H9 (cell line): Measurements from ENCODE around the gene ASPN. TPM values are rescaled to one million over a fixed set of nuclear protein-coding genes. Genes with fewer than 3 reads are reported as not detected.

Experiments used
- DNase-seq: peaks from one replicate; pipeline ENCODE4 v3.0.0-alpha.2; 2017
- H2AFZ ChIP-seq: one replicate; pipeline ENCODE4 v1.6.1; 2013; ENCODE audit warnings: mild to moderate bottlenecking, low read length, control low read depth, moderate library complexity
- H2AK5ac ChIP-seq: 2 replicates; pipeline ENCODE4 v1.6.1; 2013; ENCODE audit warnings: low read length, control low read depth, mixed read lengths; ENCODE audit not compliant: insufficient read length
- H2BK120ac ChIP-seq: one replicate; pipeline ENCODE4 v1.6.1; 2013; ENCODE audit warnings: low read depth, mild to moderate bottlenecking, low read length, control low read depth, inconsistent platforms; ENCODE audit not compliant: poor library complexity, severe bottlenecking
- H2BK12ac ChIP-seq: 2 replicates; pipeline ENCODE4 v1.6.1; 2013; ENCODE audit warnings: low read length, control low read depth, mixed read lengths, low read depth; ENCODE audit not compliant: insufficient read length
- H2BK15ac ChIP-seq: 2 replicates; pipeline ENCODE4 v1.6.1; 2013; ENCODE audit warnings: low read depth, low read length, control low read depth
- H2BK20ac ChIP-seq: one replicate; pipeline ENCODE4 v1.6.1; 2013; ENCODE audit warnings: low read depth, mild to moderate bottlenecking, low read length, control low read depth, inconsistent platforms; ENCODE audit not compliant: poor library complexity, severe bottlenecking
- H2BK5ac ChIP-seq: 2 replicates; pipeline ENCODE4 v1.6.1; 2013; ENCODE audit warnings: low read length, control low read depth, mixed read lengths; ENCODE audit not compliant: insufficient read length
- H3K14ac ChIP-seq: 2 replicates; pipeline ENCODE4 v1.6.1; 2013; ENCODE audit warnings: low read length, control low read depth; ENCODE audit not compliant: insufficient read depth
- H3K18ac ChIP-seq: 2 replicates; pipeline ENCODE4 v1.6.1; 2013; ENCODE audit warnings: low read depth, mild to moderate bottlenecking, mixed read lengths, low read length, control low read depth; ENCODE audit not compliant: insufficient read length
- H3K23ac ChIP-seq: 2 replicates; pipeline ENCODE4 v1.6.1; 2013; ENCODE audit warnings: low read length, control low read depth, mixed read lengths, low read depth; ENCODE audit not compliant: insufficient read length
- H3K23me2 ChIP-seq: 2 replicates; pipeline ENCODE4 v1.6.1; 2013; ENCODE audit warnings: low read depth, mild to moderate bottlenecking, mixed read lengths, low read length, control low read depth; ENCODE audit not compliant: insufficient read length, poor library complexity, severe bottlenecking
- H3K27ac ChIP-seq: 2 replicates; pipeline ENCODE4 v1.5.1; 2013; ENCODE audit warnings: low read length, control low read depth, mixed read lengths, low read depth; ENCODE audit not compliant: insufficient read length
- H3K27me3 ChIP-seq: 2 replicates; pipeline ENCODE4 v1.6.1; 2013; ENCODE audit warnings: low read length, control low read depth, inconsistent platforms; ENCODE audit not compliant: insufficient read depth
- H3K4ac ChIP-seq: 2 replicates; pipeline ENCODE4 v1.6.1; 2013; ENCODE audit warnings: low read depth, mild to moderate bottlenecking, control low read depth, inconsistent platforms, low read length, moderate library complexity
- H3K4me1 ChIP-seq: 2 replicates; pipeline ENCODE4 v1.6.1; 2013; ENCODE audit warnings: low read length, control low read depth, inconsistent platforms; ENCODE audit not compliant: insufficient read depth
- H3K4me2 ChIP-seq: 2 replicates; pipeline ENCODE4 v1.6.1; 2013; ENCODE audit warnings: low read length, control low read depth, mixed read lengths; ENCODE audit not compliant: insufficient read length, insufficient read depth
- H3K56ac ChIP-seq: 2 replicates; pipeline ENCODE4 v1.6.1; 2013; ENCODE audit warnings: low read depth, mild to moderate bottlenecking, mixed read lengths, low read length, control low read depth; ENCODE audit not compliant: insufficient read length
- H3K79me1 ChIP-seq: 2 replicates; pipeline ENCODE4 v1.6.1; 2013; ENCODE audit warnings: low read depth, mild to moderate bottlenecking, moderate library complexity, low read length, control low read depth, inconsistent platforms; ENCODE audit not compliant: insufficient read depth, poor library complexity, severe bottlenecking
- H3K79me2 ChIP-seq: 2 replicates; pipeline ENCODE4 v1.6.1; 2013; ENCODE audit warnings: low read length, control low read depth, inconsistent platforms; ENCODE audit not compliant: insufficient read depth
- H3K9ac ChIP-seq: 2 replicates; pipeline ENCODE4 v1.6.1; 2013; ENCODE audit warnings: low read length, control low read depth, mixed read lengths; ENCODE audit not compliant: insufficient read length; ENCODE audit errors: extremely low read depth
- H3K9me3 ChIP-seq: one replicate; pipeline ENCODE4 v1.6.1; 2013; ENCODE audit warnings: low read depth, low read length, inconsistent platforms; ENCODE audit not compliant: control insufficient read depth
- H3T11ph ChIP-seq: one replicate; pipeline ENCODE4 v1.6.1; 2013; ENCODE audit warnings: mild to moderate bottlenecking, low read length, control low read depth, inconsistent platforms
- H4K20me1 ChIP-seq: one replicate; pipeline ENCODE4 v1.6.1; 2013; ENCODE audit not compliant: control insufficient read depth, insufficient read length, insufficient read depth
- H4K5ac ChIP-seq: 2 replicates; pipeline ENCODE4 v1.6.1; 2013; ENCODE audit warnings: low read depth, mild to moderate bottlenecking, mixed read lengths, low read length, control low read depth; ENCODE audit not compliant: insufficient read length
- H4K8ac ChIP-seq: replicated peaks from 2 replicates; pipeline ENCODE4 v1.6.1; 2013; ENCODE audit warnings: low read length, control low read depth, mixed read lengths, low read depth; ENCODE audit not compliant: insufficient read length
- H4K91ac ChIP-seq: 2 replicates; pipeline ENCODE4 v1.6.1; 2013; ENCODE audit warnings: low read depth, mild to moderate bottlenecking, moderate library complexity, mixed read lengths, low read length, control low read depth; ENCODE audit not compliant: insufficient read length
- H3K27ac Mint-ChIP-seq, 3 experiments: 2 replicates in 2 of 3; 3 replicates in 1 of 3; pipeline ENCODE4 v1.8.0; 2020 to 2021; ENCODE audit warnings: mixed read lengths in 3 of 3, mild to moderate bottlenecking in 1 of 3, moderate library complexity in 1 of 3
- H3K27me3 Mint-ChIP-seq: 2 replicates; pipeline ENCODE4 v1.8.0; 2021; ENCODE audit warnings: low read depth, mild to moderate bottlenecking, moderate library complexity, mixed read lengths
- H3K36me3 Mint-ChIP-seq, 3 experiments: 2 replicates in 2 of 3; 3 replicates in 1 of 3; pipeline ENCODE4 v1.8.0; 2020 to 2021; ENCODE audit warnings: low read depth in 3 of 3, mixed read lengths in 3 of 3; ENCODE audit not compliant: insufficient read depth in 1 of 3
- H3K4me1 Mint-ChIP-seq, 2 experiments: 2 replicates each; pipeline ENCODE4 v1.8.0; 2020; ENCODE audit warnings: mixed read lengths in 2 of 2
- H3K4me3 Mint-ChIP-seq, 2 experiments: 2 replicates in 1 of 2; 3 replicates in 1 of 2; pipeline ENCODE4 v1.8.0; 2020 to 2021; ENCODE audit warnings: mild to moderate bottlenecking in 2 of 2, mixed read lengths in 2 of 2, moderate library complexity in 1 of 2
- H3K9me3 Mint-ChIP-seq, 2 experiments: 2 replicates in 1 of 2; 3 replicates in 1 of 2; pipeline ENCODE4 v1.8.0; 2020; ENCODE audit warnings: mild to moderate bottlenecking in 2 of 2, mixed read lengths in 2 of 2, moderate library complexity in 1 of 2
- CTCF ChIP-seq: fragments of 200-600 bp; sonication (generic); conservative IDR thresholded peaks from 3 replicates; pipeline ENCODE4 v1.8.0; 2021; ENCODE audit warnings: antibody characterized with exemption, mild to moderate bottlenecking
- WGBS: extraction: QIAGEN DNeasy Blood & Tissue Kit; methylation state at CpG from one replicate; pipeline ENCODE4 v1.1.7; 2013; ENCODE audit warnings: missing lambda C conversion rate, low lambda C conversion rate, mixed read lengths; ENCODE audit not compliant: insufficient read length; ENCODE audit errors: extremely low coverage; 5-methylcytosine and 5-hydroxymethylcytosine counted together
- total RNA-seq: library from RNA; stranded (reverse); gene quantifications from 2 replicates; pipeline ENCODE4 v1.2.1, GENCODE V29; 2021

Gene ASPN
- total RNA-seq, 1 experiment from 2014 or later = not detected

- no peak overlapping the region for H4K5ac ChIP-seq
- H3K27ac Mint-ChIP-seq = no peak overlapping the region
- H3K4me1 ChIP-seq = no peaks in the 10 kb centered on the region
- no peaks in the 10 kb centered on the region for H3K4me1 Mint-ChIP-seq
- no peak overlapping the region for H2BK5ac ChIP-seq
- no peaks in the 10 kb centered on the region for H3K27me3 Mint-ChIP-seq
- H3K27me3 ChIP-seq = no peaks in the 10 kb centered on the region
- H2AK5ac ChIP-seq = no peak overlapping the region
- H2BK120ac ChIP-seq = no peak overlapping the region
- TF ChIP-seq CTCF = no peak
- no peaks in the 10 kb centered on the region for H3K23me2 ChIP-seq
- no peaks in the 10 kb centered on the region for H3K79me1 ChIP-seq
- no peaks in the 10 kb centered on the region for H3K9me3 ChIP-seq
- H3K9me3 Mint-ChIP-seq = no peaks in the 10 kb centered on the region
- H3K14ac ChIP-seq = no peak overlapping the region
- H3K36me3 Mint-ChIP-seq = no peaks in the 10 kb centered on the region
- H3T11ph ChIP-seq = no peak overlapping the region
- H2BK12ac ChIP-seq = no peak overlapping the region
- H4K8ac ChIP-seq = no peak overlapping the region
- no peak for DNase-seq
- H4K20me1 ChIP-seq = no peaks in the 10 kb centered on the region
- H3K56ac ChIP-seq = no peak overlapping the region
- no peak overlapping the region for H3K23ac ChIP-seq
- no peak overlapping the region for H4K91ac ChIP-seq
- no peak overlapping the region for H3K9ac ChIP-seq
- no peak overlapping the region for H3K27ac ChIP-seq
- H3K4ac ChIP-seq = no peak overlapping the region
- no peak overlapping the region for H3K18ac ChIP-seq
- H3K79me2 ChIP-seq = no peaks in the 10 kb centered on the region
- H3K4me3 Mint-ChIP-seq = no peak overlapping the region
- no peak overlapping the region for H2BK20ac ChIP-seq
- no peak overlapping the region for H2AFZ ChIP-seq
- no peak overlapping the region for H2BK15ac ChIP-seq
- no peak overlapping the region for H3K4me2 ChIP-seq
- WGBS = no CpG with 5 or more reads among the region's 6 CpGs
Observed at GRCh38 chr9:92440751-92441046, 41.6 kb downstream of the ASPN start.
